GM19023 (cell line): Measurements from ENCODE around the gene SERPINB6.
"Not testable (repeated sequence)": the region's sequence is repeated elsewhere in the genome, so short reads cannot be mapped to it uniquely, and the experiment has no call there.

Experiments used
- ATAC-seq: cut with Tn5 transposase; IDR thresholded peaks from one replicate; pipeline ENCODE4 v1.9.1; 2021; ENCODE audit warnings: mild to moderate bottlenecking, moderate library complexity; ENCODE audit not compliant: unreplicated experiment

SERPINB6 gene

GRCh38 chr6:2917065-2917464 lies 54.3 kb downstream of the SERPINB6 start:
- no peak for ATAC-seq

GRCh38 chr6:2916158-2916925 lies 55.0 kb downstream of the SERPINB6 start:
- ATAC-seq = no peak

- ATAC-seq = no peak
These were observed 56.2 kb downstream of the SERPINB6 start for GRCh38 chr6:2915150-2915549.

GRCh38 chr6:2914318-2914660 lies 57.1 kb downstream of the SERPINB6 start:
- ATAC-seq = no peak

- ATAC-seq = no peak
These were observed 57.6 kb downstream of the SERPINB6 start for GRCh38 chr6:2913621-2914317.

GRCh38 chr6:2911171-2911570 lies 60.2 kb downstream of the SERPINB6 start:
- no peak for ATAC-seq

- no peak for ATAC-seq
These were observed 61.6 kb downstream of the SERPINB6 start for GRCh38 chr6:2909718-2910117.

- not testable (repeated sequence) for ATAC-seq
These were observed 62.2 kb downstream of the SERPINB6 start for GRCh38 chr6:2909051-2909606.

- not testable (repeated sequence) for ATAC-seq
These were observed 62.9 kb downstream of the SERPINB6 start for GRCh38 chr6:2908516-2908915.

- ATAC-seq = not testable (repeated sequence)
These were observed 67.8 kb downstream of the SERPINB6 start for GRCh38 chr6:2903411-2904185.

- not testable (repeated sequence) for ATAC-seq
These were observed 69.5 kb downstream of the SERPINB6 start for GRCh38 chr6:2901645-2902502.

- ATAC-seq = no peak
These were observed 70.3 kb downstream of the SERPINB6 start for GRCh38 chr6:2900821-2901644.

GRCh38 chr6:2900221-2900807 lies 71.1 kb downstream of the SERPINB6 start:
- no peak for ATAC-seq

GRCh38 chr6:2899596-2899995 lies 71.8 kb downstream of the SERPINB6 start:
- no peak for ATAC-seq
